OCI-LY7 (cell line): Measurements from ENCODE around the gene BCL3.

Experiments used
- CTCF ChIP-seq: fragments of 200-600 bp; sonication (generic); conservative IDR thresholded peaks from 2 replicates; pipeline ENCODE4 v1.5.1; 2014; ENCODE audit warnings: mild to moderate bottlenecking, antibody characterized with exemption, low read length, moderate library complexity, mixed read lengths
- EZH2phosphoT487 ChIP-seq: fragments of 200-600 bp; sonication (generic); IDR thresholded peaks from 2 replicates; pipeline ENCODE4 v1.6.1; 2018; ENCODE audit warnings: low read depth, borderline replicate concordance, mild to moderate bottlenecking, mixed run types, antibody characterized with exemption, low read length, moderate library complexity, mixed read lengths

DNA sequence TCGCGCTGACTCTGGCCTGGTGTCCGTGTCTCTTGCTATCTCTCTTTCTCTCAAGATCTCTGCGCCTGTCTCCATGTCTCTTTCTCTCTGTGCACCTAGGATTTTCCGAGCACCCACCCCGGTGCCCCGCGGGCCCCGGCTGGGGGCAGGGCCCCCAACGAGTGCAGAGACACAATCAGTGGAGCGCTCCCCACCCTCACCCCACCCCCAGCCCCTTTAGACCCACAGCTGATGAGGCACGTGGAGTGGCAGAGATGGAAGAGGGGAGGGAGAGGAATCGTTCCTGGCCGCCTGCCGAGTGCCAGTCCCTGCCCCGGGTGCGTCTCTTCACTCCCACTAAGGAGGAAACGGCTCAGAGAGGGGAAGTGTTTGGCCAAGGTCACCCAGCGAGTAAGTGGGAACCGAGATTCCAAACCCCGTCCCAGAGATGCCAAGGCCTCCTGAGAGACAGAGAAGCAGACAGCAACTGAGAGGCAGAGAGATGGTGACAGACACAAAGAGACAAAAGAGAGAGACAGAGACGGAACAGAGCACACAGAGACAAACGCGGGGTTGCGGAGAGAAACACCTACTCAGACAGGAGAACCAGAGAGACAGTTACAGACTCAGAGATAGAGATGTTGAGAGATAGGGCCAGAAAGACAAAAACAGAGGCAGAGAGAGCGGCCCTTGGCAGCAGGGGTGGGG, 626 bp upstream of the BCL3 start:
- no peak for TF ChIP-seq CTCF
- TF ChIP-seq EZH2phosphoT487: no peak
